NCI-H524 (cell line): ENCODE data around the gene TWIST2.

Experiments used
- DNase-seq, 2 experiments: peaks; one replicate each; lab custom pipeline; 2025; lab: John Stamatoyannopoulos, UW

The TWIST2 gene

GRCh38 chr2:238847841-238848690, at the start of gene TWIST2:
TWIST2 (plus strand) TSS chr2:238848085; CDS start chr2:238848216, 131 bp downstream.
- DNase-seq: peak in 1 of 2 experiments; percentile 47

GRCh38 chr2:238801791-238802190, 46.1 kb upstream of the TWIST2 start:
- DNase-seq: no peak

GRCh38 chr2:238802957-238803356, 44.9 kb upstream of the TWIST2 start:
- no peak for DNase-seq

GRCh38 chr2:238803996-238804870, 43.7 kb upstream of the TWIST2 start:
- DNase-seq: no peak

GRCh38 chr2:238808761-238809160, 39.1 kb upstream of the TWIST2 start:
- no peak for DNase-seq

GRCh38 chr2:238810321-238810720, 37.6 kb upstream of the TWIST2 start:
- no peak for DNase-seq

- no peak for DNase-seq
Observed at GRCh38 chr2:238811293-238811692, 36.6 kb upstream of the TWIST2 start.

- DNase-seq: peak in 1 of 2 experiments; percentile 10
Observed at GRCh38 chr2:238811759-238812158, 36.1 kb upstream of the TWIST2 start.

GRCh38 chr2:238813109-238813508, 34.8 kb upstream of the TWIST2 start:
- no peak for DNase-seq

- no peak for DNase-seq
Observed at GRCh38 chr2:238814815-238815214, 33.1 kb upstream of the TWIST2 start.

GRCh38 chr2:238816291-238816690, 31.6 kb upstream of the TWIST2 start:
- DNase-seq: no peak

GRCh38 chr2:238817382-238817781, 30.5 kb upstream of the TWIST2 start:
- DNase-seq: no peak

- DNase-seq: no peak
Observed at GRCh38 chr2:238817891-238818290, 30.0 kb upstream of the TWIST2 start.

- DNase-seq: no peak
Observed at GRCh38 chr2:238818561-238818960, 29.3 kb upstream of the TWIST2 start.

GRCh38 chr2:238820197-238820596, 27.7 kb upstream of the TWIST2 start:
- DNase-seq: no peak

- no peak for DNase-seq
Observed at GRCh38 chr2:238820916-238821315, 27.0 kb upstream of the TWIST2 start.

GRCh38 chr2:238821391-238821790, 26.5 kb upstream of the TWIST2 start:
- DNase-seq: no peak

- no peak for DNase-seq
Observed at GRCh38 chr2:238821944-238822670, 25.8 kb upstream of the TWIST2 start.

- DNase-seq: no peak
Observed at GRCh38 chr2:238822955-238823354, 24.9 kb upstream of the TWIST2 start.

- DNase-seq: no peak
Observed at GRCh38 chr2:238831177-238831576, 16.7 kb upstream of the TWIST2 start.

GRCh38 chr2:238834982-238835381, 12.9 kb upstream of the TWIST2 start:
- no peak for DNase-seq

- peak in 1 of 2 experiments; percentile 37 for DNase-seq
Observed at GRCh38 chr2:238835726-238836301, 12.1 kb upstream of the TWIST2 start.
